PC-9 (cell line): ENCODE data around the gene TMEM232.

ENCODE experiments used
- EZH2 ChIP-seq: fragments of 200-600 bp; sonication (generic); IDR thresholded peaks from 2 replicates; pipeline ENCODE4 v1.8.0; 2017; ENCODE audit warnings: antibody characterized with exemption, low read depth
- TF ChIP-seq, protein P1 (sequence below): fragments of 200-600 bp; sonication (generic); conservative IDR thresholded peaks from 2 replicates; pipeline ENCODE4 v1.6.1; 2017; ENCODE audit warnings: mixed run types, antibody characterized with exemption, mild to moderate bottlenecking, moderate library complexity

DNA sequence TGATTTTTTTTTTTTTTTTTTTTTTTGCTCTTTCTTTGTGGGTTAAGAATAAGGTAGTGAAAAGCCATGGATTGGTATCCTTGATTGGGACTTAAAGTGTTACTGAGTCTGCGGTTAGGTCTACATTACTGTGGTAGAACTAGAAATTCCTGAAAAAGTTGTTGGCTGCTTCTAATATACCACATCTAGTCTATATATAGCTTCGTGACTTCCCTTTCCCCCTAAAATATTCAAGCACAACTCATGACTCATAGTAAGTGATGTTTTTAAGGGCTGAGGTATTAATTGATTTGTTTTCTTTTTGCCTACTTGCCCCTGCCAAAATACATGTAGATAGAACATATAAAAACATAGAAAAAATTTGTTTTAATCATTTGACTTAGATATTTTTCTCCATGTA, 247.6 kb downstream of the TMEM232 start:
- TF ChIP-seq, protein P1, sequence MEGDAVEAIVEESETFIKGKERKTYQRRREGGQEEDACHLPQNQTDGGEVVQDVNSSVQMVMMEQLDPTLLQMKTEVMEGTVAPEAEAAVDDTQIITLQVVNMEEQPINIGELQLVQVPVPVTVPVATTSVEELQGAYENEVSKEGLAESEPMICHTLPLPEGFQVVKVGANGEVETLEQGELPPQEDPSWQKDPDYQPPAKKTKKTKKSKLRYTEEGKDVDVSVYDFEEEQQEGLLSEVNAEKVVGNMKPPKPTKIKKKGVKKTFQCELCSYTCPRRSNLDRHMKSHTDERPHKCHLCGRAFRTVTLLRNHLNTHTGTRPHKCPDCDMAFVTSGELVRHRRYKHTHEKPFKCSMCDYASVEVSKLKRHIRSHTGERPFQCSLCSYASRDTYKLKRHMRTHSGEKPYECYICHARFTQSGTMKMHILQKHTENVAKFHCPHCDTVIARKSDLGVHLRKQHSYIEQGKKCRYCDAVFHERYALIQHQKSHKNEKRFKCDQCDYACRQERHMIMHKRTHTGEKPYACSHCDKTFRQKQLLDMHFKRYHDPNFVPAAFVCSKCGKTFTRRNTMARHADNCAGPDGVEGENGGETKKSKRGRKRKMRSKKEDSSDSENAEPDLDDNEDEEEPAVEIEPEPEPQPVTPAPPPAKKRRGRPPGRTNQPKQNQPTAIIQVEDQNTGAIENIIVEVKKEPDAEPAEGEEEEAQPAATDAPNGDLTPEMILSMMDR, result no peak
- no peak for TF ChIP-seq EZH2
